K562 (cell line): ENCODE data around the gene DNAH8. TPM values are rescaled to one million over a fixed set of nuclear protein-coding genes. Genes with fewer than 3 reads are reported as not detected.

Experiments used
- BACH1 ChIP-seq: fragments of 200-800 bp; sonication (Bioruptor generic); IDR thresholded peaks from 2 replicates; pipeline ENCODE4 v1.6.1; 2016; ENCODE audit warnings: missing genetic modification characterization, missing compliant biosample characterization
- BMI1 ChIP-seq: fragments of 150-350 bp; IDR thresholded peaks from 2 replicates; pipeline ENCODE4 v1.6.1; 2014; ENCODE audit warnings: low read length
- CCAR2 ChIP-seq: fragments of 200-400 bp; formaldehyde crosslinking; IDR thresholded peaks from 2 replicates; pipeline ENCODE4 v1.6.1; 2017; ENCODE audit warnings: mild to moderate bottlenecking, low read depth, low read length
- CEBPB ChIP-seq: fragments of 450-650 bp; IDR thresholded peaks from 2 replicates; pipeline ENCODE4 v1.6.1; 2016; ENCODE audit warnings: missing genetic modification characterization, missing compliant biosample characterization
- DDX20 ChIP-seq: fragments of 450-650 bp; IDR thresholded peaks from 2 replicates; pipeline ENCODE4 v1.6.1; 2016; ENCODE audit warnings: missing genetic modification characterization, low read depth, mild to moderate bottlenecking, missing compliant biosample characterization, moderate library complexity
- E2F3 ChIP-seq: fragments of 250-450 bp; sonication (Bioruptor Pico); IDR thresholded peaks from 2 replicates; pipeline ENCODE4 v1.4.0; 2020; ENCODE audit warnings: mild to moderate bottlenecking
- FOXK2 ChIP-seq, 2 experiments: fragments of 450-650 bp; IDR thresholded peaks in 1 of 2; conservative IDR thresholded peaks in 1 of 2; 2 replicates each; pipeline ENCODE4 v1.6.1; 2016; ENCODE audit warnings: low read depth in 2 of 2, mild to moderate bottlenecking in 1 of 2
- GATAD2A ChIP-seq: fragments of 450-650 bp; IDR thresholded peaks from 2 replicates; pipeline ENCODE4 v1.6.1; 2017
- ILF3 ChIP-seq: fragments of 450-650 bp; IDR thresholded peaks from 2 replicates; pipeline ENCODE4 v1.6.1; 2018; ENCODE audit warnings: antibody characterized with exemption, mild to moderate bottlenecking, moderate library complexity, borderline replicate concordance
- JUND ChIP-seq, 2 experiments: IDR thresholded peaks; 2 replicates in 1 of 2; 3 replicates in 1 of 2; pipeline ENCODE4 v1.6.1; 2011; ENCODE audit warnings: borderline replicate concordance in 2 of 2, low read depth in 2 of 2, low read length in 2 of 2, improper control_type of control experiment in 1 of 2, missing biosample characterization in 1 of 2, missing genetic modification characterization in 1 of 2, missing genetic modification reagents in 1 of 2
- LARP7 ChIP-seq: fragments of 450-650 bp; IDR thresholded peaks from 2 replicates; pipeline ENCODE4 v1.6.1; 2016
- NR1H2 ChIP-seq: sonication (generic); formaldehyde crosslinking; IDR thresholded peaks from 2 replicates; pipeline ENCODE4 v1.4.0; 2020; ENCODE audit warnings: mild to moderate bottlenecking, missing genetic modification reagents
- NR3C1 ChIP-seq: sonication (generic); formaldehyde crosslinking; IDR thresholded peaks from 2 replicates; pipeline ENCODE4 v1.8.1; 2022; ENCODE audit warnings: missing genetic modification reagents
- PHF21A ChIP-seq: fragments of 450-650 bp; IDR thresholded peaks from 2 replicates; pipeline ENCODE4 v1.6.1; 2017; ENCODE audit warnings: low read depth, borderline replicate concordance
- PHF8 ChIP-seq: fragments of 200-600 bp; sonication (generic); IDR thresholded peaks from 2 replicates; pipeline ENCODE4 v1.6.1; 2012; ENCODE audit warnings: mixed run types, mild to moderate bottlenecking, inconsistent platforms, low read length, moderate library complexity, borderline replicate concordance
- POLR3G ChIP-seq: IDR thresholded peaks from 2 replicates; pipeline ENCODE4 v1.6.1; 2011; ENCODE audit not compliant: insufficient read length, insufficient replicate concordance; ENCODE audit errors: extremely low read depth
- RBM14 ChIP-seq: fragments of 200-400 bp; formaldehyde crosslinking; IDR thresholded peaks from 2 replicates; pipeline ENCODE4 v1.6.1; 2018; ENCODE audit warnings: low read depth, mild to moderate bottlenecking, low read length, moderate library complexity, borderline replicate concordance; ENCODE audit not compliant: insufficient read depth
- SUPT5H ChIP-seq: fragments of 450-650 bp; IDR thresholded peaks from 2 replicates; pipeline ENCODE4 v1.6.1; 2016
- ZNF140 ChIP-seq: fragments of 250-450 bp; sonication (Bioruptor Pico); IDR thresholded peaks from 2 replicates; pipeline ENCODE4 v1.8.0; 2021; ENCODE audit warnings: moderate library complexity, mild to moderate bottlenecking, inconsistent platforms
- ZNF445 ChIP-seq: fragments of 250-450 bp; sonication (Bioruptor Pico); IDR thresholded peaks from 2 replicates; pipeline ENCODE4 v1.4.0; 2020; ENCODE audit warnings: low read depth, mild to moderate bottlenecking, moderate library complexity
- polyA plus RNA-seq, 8 experiments: library from polyadenylated mRNA; depleted of rRNA in 4 of 8; stranded (reverse) in 5 of 8; unstranded in 3 of 8; fragments of >200 nt; fragmentation: Nextera tagmentation in 2 of 8; fragmentation: Illumina TruSeq in 1 of 8; extraction: Ambion mirVana in 2 of 8; extraction: Trizol in 1 of 8; gene quantifications; 2 replicates each; pipeline versions ENCODE4 v1.2.1 to v1.2.3, GENCODE V29; 2011 to 2014; ENCODE audit warnings: inconsistent platforms in 1 of 8, missing spikeins in 1 of 8
- total RNA-seq, 7 experiments: library from RNA; depleted of rRNA in 6 of 7; stranded (reverse); fragments of >200 nt in 6 of 7; fragmentation: Illumina TruSeq in 2 of 7; extraction: Trizol in 2 of 7; gene quantifications; 2 replicates each; pipeline versions ENCODE4 v1.2.1 to v1.2.3, GENCODE V29; 2011 to 2021; ENCODE audit warnings: low replicate concordance in 1 of 7
- TF ChIP-seq, protein P1 (sequence below): IDR thresholded peaks from 2 replicates; pipeline ENCODE4 v1.6.1; 2011; ENCODE audit warnings: borderline replicate concordance, low read depth, mild to moderate bottlenecking, moderate library complexity, low read length; ENCODE audit not compliant: insufficient read depth, poor library complexity, severe bottlenecking
- TF ChIP-seq, protein P2 (sequence below): sonication (generic); formaldehyde crosslinking; IDR thresholded peaks from 2 replicates; pipeline ENCODE4 v1.8.0; 2022; ENCODE audit warnings: mild to moderate bottlenecking, missing genetic modification reagents
- TF ChIP-seq, protein P3 (sequence below): fragments of 250-450 bp; sonication (Bioruptor Pico); IDR thresholded peaks from 2 replicates; pipeline ENCODE4 v1.4.0; 2020; ENCODE audit warnings: mild to moderate bottlenecking, moderate library complexity
- TF ChIP-seq, protein P4 (sequence below): sonication (generic); formaldehyde crosslinking; IDR thresholded peaks from 2 replicates; pipeline ENCODE4 v1.8.1; 2023; ENCODE audit warnings: mild to moderate bottlenecking, missing genetic modification reagents

Gene DNAH8
- total and polyA plus RNA-seq, 9 of the 15 experiments (the other 6 are each of a cell fraction or from before 2014, with no cell fraction given): 1.2 to 4.2 (median 2.9) TPM

DNA sequence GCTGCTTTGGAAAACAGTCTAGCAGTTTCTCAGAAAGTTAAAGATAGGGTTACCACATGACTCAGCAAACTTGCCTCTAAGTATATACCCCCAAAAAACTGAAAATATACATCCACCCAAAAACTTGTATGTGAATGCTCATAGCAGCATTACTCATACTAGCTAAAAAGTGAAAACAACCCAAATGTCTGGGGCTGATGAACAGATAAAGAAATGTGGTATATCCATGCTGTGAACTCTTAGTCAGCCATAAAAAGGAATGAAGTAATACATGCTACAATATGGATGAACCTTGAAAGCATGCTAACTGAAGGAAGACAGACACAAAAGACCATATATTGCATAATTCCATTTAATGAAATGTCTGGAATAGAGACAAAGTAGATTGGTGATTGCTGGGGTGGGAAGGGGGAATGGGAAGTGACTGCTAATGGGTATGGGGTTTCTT is 253.6 kb downstream of the DNAH8 start (continued):
- TF ChIP-seq E2F3 (CRISPR knock-in tag): no peak
- peak; percentile 82 for TF ChIP-seq ZNF445 (CRISPR knock-in tag)
- no peak for TF ChIP-seq PHF8
- peak; percentile 76 for TF ChIP-seq BACH1
- TF ChIP-seq PHF21A: no peak
- TF ChIP-seq SUPT5H: no peak
- TF ChIP-seq GATAD2A: no peak
- TF ChIP-seq, protein P1, sequence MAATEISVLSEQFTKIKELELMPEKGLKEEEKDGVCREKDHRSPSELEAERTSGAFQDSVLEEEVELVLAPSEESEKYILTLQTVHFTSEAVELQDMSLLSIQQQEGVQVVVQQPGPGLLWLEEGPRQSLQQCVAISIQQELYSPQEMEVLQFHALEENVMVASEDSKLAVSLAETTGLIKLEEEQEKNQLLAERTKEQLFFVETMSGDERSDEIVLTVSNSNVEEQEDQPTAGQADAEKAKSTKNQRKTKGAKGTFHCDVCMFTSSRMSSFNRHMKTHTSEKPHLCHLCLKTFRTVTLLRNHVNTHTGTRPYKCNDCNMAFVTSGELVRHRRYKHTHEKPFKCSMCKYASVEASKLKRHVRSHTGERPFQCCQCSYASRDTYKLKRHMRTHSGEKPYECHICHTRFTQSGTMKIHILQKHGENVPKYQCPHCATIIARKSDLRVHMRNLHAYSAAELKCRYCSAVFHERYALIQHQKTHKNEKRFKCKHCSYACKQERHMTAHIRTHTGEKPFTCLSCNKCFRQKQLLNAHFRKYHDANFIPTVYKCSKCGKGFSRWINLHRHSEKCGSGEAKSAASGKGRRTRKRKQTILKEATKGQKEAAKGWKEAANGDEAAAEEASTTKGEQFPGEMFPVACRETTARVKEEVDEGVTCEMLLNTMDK: no peak
- TF ChIP-seq JUND (IDR thresholded peaks at IDR 0.05; ENCODE audit: borderline replicate concordance, low read depth, low read length): 0 out of 2 replicates have a peak, but pooled peaks have one; percentile 12
- TF ChIP-seq JUND (tag; IDR thresholded peaks at IDR 0.05; ENCODE audit: borderline replicate concordance, low read depth, low read length): peak; percentile 31; the same call in 1 of the 3 replicates
- TF ChIP-seq, protein P2, sequence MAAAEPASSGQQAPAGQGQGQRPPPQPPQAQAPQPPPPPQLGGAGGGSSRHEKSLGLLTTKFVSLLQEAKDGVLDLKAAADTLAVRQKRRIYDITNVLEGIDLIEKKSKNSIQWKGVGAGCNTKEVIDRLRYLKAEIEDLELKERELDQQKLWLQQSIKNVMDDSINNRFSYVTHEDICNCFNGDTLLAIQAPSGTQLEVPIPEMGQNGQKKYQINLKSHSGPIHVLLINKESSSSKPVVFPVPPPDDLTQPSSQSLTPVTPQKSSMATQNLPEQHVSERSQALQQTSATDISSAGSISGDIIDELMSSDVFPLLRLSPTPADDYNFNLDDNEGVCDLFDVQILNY (CRISPR knock-in tag): no peak
- TF ChIP-seq, protein P3, sequence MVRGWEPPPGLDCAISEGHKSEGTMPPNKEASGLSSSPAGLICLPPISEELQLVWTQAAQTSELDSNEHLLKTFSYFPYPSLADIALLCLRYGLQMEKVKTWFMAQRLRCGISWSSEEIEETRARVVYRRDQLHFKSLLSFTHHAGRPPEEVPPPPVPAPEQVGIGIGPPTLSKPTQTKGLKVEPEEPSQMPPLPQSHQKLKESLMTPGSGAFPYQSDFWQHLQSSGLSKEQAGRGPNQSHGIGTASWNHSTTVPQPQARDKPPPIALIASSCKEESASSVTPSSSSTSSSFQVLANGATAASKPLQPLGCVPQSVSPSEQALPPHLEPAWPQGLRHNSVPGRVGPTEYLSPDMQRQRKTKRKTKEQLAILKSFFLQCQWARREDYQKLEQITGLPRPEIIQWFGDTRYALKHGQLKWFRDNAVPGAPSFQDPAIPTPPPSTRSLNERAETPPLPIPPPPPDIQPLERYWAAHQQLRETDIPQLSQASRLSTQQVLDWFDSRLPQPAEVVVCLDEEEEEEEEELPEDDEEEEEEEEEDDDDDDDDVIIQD: no peak
- TF ChIP-seq NR1H2 (CRISPR knock-in tag): no peak
- no peak for TF ChIP-seq POLR3G
- no peak for TF ChIP-seq NR3C1 (CRISPR knock-in tag)
- TF ChIP-seq RBM14: no peak
- no peak for TF ChIP-seq ZNF140 (CRISPR knock-in tag)
- no peak for TF ChIP-seq FOXK2 (conservative IDR thresholded peaks at IDR 0.05 in 1 of 2, IDR thresholded peaks at IDR 0.05 in 1 of 2; ENCODE audit: low read depth in 2 of 2)
- TF ChIP-seq LARP7: no peak
- TF ChIP-seq, protein P4, sequence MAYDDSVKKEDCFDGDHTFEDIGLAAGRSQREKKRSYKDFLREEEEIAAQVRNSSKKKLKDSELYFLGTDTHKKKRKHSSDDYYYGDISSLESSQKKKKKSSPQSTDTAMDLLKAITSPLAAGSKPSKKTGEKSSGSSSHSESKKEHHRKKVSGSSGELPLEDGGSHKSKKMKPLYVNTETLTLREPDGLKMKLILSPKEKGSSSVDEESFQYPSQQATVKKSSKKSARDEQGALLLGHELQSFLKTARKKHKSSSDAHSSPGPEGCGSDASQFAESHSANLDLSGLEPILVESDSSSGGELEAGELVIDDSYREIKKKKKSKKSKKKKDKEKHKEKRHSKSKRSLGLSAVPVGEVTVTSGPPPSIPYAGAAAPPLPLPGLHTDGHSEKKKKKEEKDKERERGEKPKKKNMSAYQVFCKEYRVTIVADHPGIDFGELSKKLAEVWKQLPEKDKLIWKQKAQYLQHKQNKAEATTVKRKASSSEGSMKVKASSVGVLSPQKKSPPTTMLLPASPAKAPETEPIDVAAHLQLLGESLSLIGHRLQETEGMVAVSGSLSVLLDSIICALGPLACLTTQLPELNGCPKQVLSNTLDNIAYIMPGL (CRISPR knock-in tag): no peak
- no peak for TF ChIP-seq CCAR2
- no peak for TF ChIP-seq ILF3
- no peak for TF ChIP-seq DDX20
- TF ChIP-seq BMI1: no peak
- peak; percentile 81 for TF ChIP-seq CEBPB (tag)
